ENCODE data around the gene SFXN1. TPM values are rescaled to one million over a fixed set of nuclear protein-coding genes. Genes with fewer than 3 reads are reported as not detected.

The SFXN1 gene
- total RNA-seq, 4 donors from 2014 or later, result 28.0 to 48.1 (median 36.0) TPM

DNA sequence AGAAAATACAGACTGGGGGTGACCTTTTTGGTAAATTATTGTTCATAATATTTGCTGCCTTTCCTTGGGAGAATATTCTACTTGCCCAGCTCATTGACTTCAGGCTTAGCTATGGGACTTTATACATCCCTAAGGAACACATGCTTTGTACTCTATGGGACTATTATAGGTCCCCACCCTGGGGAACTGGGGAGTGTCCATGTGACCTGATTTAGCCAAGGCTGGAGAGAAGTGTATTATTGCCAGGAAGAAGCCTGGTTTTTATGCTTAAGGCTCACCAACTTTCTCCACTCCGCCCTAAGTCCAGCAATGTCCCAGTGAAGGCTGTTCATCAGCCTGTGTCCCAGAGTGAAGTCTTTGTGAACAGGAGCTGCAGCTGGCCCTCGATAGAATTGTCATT, 17.8 kb upstream of the SFXN1 start:
- no peak for DNase-seq
- Histone ChIP-seq H3K36me3 (no peaks in the 10 kb centered on the region), H3K9me3 (no peaks in the 10 kb centered on the region), H3K4me3 (replicated peaks in 1 of 3) (no peak overlapping the region), H3K4me1 (peaks cover 0 to 6% of the 10 kb centered on the region in 2 donors), H3K27me3 (no peaks in the 10 kb centered on the region), H3K27ac (no peak overlapping the region)
- 64 to 70% methylated on average over 2 of the region's 2 CpGs for WGBS, 2 donors
- intact Hi-C loops (cut with DNase I), result no loop called here
- TF ChIP-seq POLR2A (IDR thresholded peaks at IDR 0.05), result no peak

DNA sequence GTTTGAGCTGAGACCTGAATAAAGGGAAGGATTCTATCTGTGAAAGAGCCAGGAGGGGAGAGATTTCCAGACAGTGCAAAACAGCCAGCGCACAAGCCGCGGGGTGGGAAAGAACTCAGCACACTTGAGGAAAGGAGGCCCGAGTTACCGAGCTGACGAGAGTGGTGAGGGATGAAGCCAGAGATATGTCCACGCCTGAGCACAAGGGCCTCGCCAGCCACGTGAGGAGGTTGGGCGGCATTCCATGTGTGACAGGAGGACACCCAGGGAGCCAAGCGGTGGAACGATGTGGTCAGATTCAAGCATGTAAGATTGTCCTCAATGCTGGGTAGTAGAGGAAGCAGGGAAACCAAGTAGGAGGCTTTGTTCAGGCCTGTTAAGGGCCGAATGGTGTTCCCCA, 17.0 kb upstream of the SFXN1 start:
- WGBS, 2 donors, result 84 to 86% methylated on average over 13 of the region's 13 CpGs
- no peaks in the 10 kb centered on the region for H3K9me3 ChIP-seq
- intact Hi-C loops (cut with DNase I), result no loop called here
- no peaks in the 10 kb centered on the region for H3K36me3 ChIP-seq
- no peak overlapping the region for H3K27ac ChIP-seq
- H3K27me3 ChIP-seq, result no peaks in the 10 kb centered on the region
- H3K4me1 ChIP-seq, result peaks cover 0 to 6% of the 10 kb centered on the region in 2 donors
- no peak overlapping the region for H3K4me3 ChIP-seq (replicated peaks in 1 of 3)
- no peak for DNase-seq
- no peak for TF ChIP-seq POLR2A (IDR thresholded peaks at IDR 0.05)
- TF ChIP-seq, protein P1, sequence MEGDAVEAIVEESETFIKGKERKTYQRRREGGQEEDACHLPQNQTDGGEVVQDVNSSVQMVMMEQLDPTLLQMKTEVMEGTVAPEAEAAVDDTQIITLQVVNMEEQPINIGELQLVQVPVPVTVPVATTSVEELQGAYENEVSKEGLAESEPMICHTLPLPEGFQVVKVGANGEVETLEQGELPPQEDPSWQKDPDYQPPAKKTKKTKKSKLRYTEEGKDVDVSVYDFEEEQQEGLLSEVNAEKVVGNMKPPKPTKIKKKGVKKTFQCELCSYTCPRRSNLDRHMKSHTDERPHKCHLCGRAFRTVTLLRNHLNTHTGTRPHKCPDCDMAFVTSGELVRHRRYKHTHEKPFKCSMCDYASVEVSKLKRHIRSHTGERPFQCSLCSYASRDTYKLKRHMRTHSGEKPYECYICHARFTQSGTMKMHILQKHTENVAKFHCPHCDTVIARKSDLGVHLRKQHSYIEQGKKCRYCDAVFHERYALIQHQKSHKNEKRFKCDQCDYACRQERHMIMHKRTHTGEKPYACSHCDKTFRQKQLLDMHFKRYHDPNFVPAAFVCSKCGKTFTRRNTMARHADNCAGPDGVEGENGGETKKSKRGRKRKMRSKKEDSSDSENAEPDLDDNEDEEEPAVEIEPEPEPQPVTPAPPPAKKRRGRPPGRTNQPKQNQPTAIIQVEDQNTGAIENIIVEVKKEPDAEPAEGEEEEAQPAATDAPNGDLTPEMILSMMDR (IDR thresholded peaks at IDR 0.05), result no peak

DNA sequence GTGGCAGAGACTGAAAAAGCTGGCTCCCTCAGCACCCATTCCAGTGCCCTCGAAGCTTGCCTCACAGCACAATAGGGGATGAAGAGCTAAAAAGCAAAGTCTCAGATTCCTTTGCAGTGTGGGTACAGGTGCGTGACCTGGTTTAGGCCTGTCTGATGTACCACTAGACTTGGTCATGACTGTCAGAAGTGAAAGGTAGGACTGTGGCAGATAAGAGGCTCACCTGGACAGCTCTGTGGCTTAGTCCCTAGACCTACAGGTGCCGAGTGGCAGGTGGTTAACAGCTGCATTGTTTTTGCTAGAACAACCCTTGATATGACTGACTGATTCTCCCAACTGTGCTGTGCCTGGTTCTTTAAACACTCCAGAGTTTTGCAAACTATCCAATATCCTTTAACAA, 14.7 kb upstream of the SFXN1 start:
- intact Hi-C loops (cut with DNase I), result no loop called here
- no peaks in the 10 kb centered on the region for H3K36me3 ChIP-seq
- DNase-seq, result peak in 1 of 2 donors; percentile 9
- no peak overlapping the region for H3K27ac ChIP-seq
- WGBS, 2 donors, result 43 to 46% methylated on average over 3 of the region's 3 CpGs
- H3K4me3 ChIP-seq (replicated peaks in 1 of 3), result no peak overlapping the region
- H3K4me1 ChIP-seq, result peaks cover 0 to 6% of the 10 kb centered on the region in 2 donors
- TF ChIP-seq, protein P1 (IDR thresholded peaks at IDR 0.05), result no peak
- no peak for TF ChIP-seq POLR2A (IDR thresholded peaks at IDR 0.05)
- H3K9me3 ChIP-seq, result no peaks in the 10 kb centered on the region
- no peaks in the 10 kb centered on the region for H3K27me3 ChIP-seq

DNA sequence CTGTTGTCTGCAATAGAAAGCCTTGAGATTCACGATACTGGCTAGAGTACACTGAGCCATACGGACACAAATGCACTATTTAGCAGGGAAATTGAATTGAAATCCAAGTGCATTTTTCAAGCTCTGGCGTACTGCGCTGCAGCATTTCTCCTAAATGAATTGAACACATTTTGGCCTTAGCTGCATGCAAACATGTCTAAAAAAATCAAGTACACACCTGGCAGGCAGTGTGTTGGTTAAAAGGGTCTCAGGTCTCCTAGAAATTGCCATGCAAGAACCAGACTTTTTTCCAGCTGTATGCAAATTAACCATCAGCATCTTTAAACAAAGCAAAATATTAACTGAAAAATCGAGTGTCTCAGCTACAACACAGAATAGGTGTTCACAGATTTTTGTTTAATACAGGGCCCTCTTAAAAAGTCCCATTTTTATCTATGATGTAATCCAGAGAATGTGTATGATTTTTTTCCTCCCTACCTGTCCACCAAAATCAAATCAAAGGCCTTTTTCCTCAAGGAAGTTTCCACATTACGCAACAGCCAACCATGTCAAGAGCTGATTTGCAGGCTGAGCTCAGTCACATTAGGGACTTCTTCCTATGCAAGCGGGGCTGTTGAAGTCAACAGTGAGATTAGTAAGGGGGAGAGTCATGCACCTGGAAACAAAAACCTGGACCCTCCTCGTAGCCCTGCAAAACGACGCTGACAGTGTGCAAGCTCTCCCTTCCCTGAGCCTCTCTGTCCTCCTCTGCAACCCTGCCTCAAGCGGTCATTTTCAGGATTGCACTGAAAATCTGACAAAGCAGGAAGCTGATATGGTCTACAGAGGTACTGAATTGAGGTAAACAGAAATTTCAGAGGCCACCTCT, 14.1 kb upstream of the SFXN1 start:
- Histone ChIP-seq H3K27ac (no peak overlapping the region), H3K9me3 (no peaks in the 10 kb centered on the region), H3K4me3 (replicated peaks in 1 of 3) (no peak overlapping the region), H3K4me1 (peaks cover 0 to 6% of the 10 kb centered on the region in 2 donors), H3K36me3 (no peaks in the 10 kb centered on the region), H3K27me3 (no peaks in the 10 kb centered on the region)
- 43 to 47% methylated on average over 11 of the region's 11 CpGs for WGBS, 2 donors
- no peak for TF ChIP-seq POLR2A (IDR thresholded peaks at IDR 0.05)
- TF ChIP-seq, protein P1 (IDR thresholded peaks at IDR 0.05), result peak in 5 of 6 experiments; percentile 19 to 74 (median 44)
- peak; percentile 17 to 43 for DNase-seq
- intact Hi-C loops (cut with DNase I), result no loop called here

DNA sequence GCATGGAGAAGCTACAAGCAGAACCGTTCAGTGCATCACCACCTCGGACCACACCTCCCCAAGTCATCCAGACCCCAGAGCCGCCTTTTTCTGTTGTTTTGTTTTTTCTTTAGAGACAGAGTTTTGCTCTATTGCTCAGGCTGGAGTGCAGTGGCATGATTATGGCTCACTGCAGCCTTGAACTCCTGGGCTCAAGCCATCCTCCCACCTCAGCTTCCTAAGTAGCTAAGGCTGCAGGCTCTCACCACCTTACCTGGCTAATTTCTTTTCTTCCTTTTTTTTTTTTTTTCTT, 13.5 kb upstream of the SFXN1 start:
- Histone ChIP-seq H3K4me1 (peaks cover 0 to 6% of the 10 kb centered on the region in 2 donors), H3K27me3 (no peaks in the 10 kb centered on the region), H3K9me3 (no peaks in the 10 kb centered on the region), H3K27ac (no peak overlapping the region), H3K36me3 (no peaks in the 10 kb centered on the region), H3K4me3 (replicated peaks in 1 of 3) (no peak overlapping the region)
- WGBS, 2 donors, result 5 to 11% methylated on average over 3 of the region's 3 CpGs
- DNase-seq, result no peak
- TF ChIP-seq POLR2A (IDR thresholded peaks at IDR 0.05), result no peak
- TF ChIP-seq, protein P1 (IDR thresholded peaks at IDR 0.05), result no peak
- intact Hi-C loops (cut with DNase I), result no loop called here
